Stimulated activated CD8-positive, alpha-beta memory T cell treated with anti-CD3 and anti-CD28 coated beads, Interleukin-2, amount 100 ng/mL, for 1 hour (primary cell): ENCODE measurements around the gene PROM2.

Experiments
- DNase-seq, 2 donors: peaks; one replicate each; pipeline ENCODE4 v3.0.0-alpha.2; 2020; ENCODE audit warnings: low read depth in 2 of 2

PROM2 gene

DNA sequence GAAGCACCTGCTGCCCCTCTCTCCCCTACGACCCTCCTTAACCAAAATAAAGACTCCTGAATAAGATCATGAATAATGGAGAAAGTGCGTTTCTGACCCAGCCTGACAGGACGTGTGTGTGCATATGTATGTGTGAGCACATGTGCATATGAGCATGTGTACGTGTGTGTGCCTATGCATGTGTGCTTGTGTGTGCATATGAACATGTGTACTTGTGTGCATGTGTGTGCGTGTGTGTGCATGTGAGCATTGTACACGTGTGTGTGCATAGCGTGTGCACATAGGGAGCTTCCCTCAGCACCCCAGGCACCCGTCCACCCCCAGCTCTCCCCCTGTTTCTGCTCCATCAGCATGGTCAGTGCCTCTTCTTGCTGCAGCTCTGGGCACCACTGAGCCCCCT lies 33.6 kb downstream of the PROM2 start:
- DNase-seq = no peak

DNA sequence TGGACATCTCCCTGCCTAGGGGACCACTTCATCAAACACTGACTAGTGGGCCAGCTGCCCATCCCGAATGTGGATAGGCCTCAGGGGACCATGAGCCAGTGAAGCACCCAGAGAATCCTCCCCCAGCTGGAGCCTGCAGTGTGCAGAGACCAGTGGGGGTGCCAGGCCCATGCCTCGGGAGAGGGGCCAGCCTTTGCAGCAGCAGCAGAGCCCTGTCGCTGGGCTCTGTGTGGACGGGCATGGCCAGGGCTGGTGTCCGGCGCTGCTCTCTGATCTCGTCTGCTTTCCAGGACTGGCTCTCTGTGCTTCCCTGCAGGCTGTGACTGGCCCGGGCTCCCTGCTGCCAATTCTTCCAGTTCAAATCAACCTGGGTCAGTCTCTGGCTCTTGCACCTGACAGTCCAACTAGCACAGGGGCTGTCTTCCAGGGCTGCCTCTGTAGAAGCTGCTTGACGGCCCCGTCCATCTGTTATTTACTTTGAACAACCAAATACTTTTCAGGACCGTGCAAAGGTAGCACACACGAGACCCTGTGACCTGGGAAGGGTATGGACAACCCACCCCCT lies 34.3 kb downstream of the PROM2 start:
- no peak for DNase-seq

DNA sequence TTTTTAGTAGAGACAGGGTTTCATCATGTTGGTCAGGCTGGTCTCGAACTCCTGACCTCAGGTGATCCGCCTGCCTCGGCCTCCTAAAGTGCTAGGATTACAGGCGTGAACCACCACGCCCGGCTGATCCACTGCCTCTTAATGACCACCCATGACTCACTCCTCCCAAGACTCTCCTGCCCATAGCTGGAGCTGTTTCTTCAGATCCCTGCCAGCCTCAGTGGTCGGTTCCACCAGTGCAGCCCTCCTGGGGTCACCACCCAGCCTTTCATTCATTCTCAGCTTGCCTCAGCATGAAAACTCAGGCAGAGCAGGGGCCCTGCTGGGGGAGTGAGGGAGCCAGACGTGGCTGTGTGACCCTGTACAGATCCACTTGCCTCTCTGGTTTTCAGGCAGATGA lies 35.4 kb downstream of the PROM2 start:
- DNase-seq = no peak

DNA sequence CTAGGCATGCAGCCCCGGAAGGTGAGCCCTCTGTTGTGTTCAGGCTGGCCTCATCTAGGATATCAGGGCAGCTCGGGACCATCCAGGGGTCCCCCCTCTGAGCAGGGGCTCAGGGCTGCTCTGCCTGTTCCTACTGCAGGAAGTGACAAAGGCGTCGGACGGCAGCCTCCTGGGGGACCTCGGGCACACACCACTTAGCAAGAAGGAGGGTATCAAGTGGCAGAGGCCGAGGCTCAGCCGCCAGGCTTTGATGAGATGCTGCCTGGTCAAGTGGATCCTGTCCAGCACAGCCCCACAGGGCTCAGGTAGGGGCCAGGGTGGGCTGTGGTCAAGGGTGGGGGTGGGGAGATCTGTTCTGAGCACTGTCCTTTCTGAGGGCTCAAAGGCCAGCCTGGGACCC lies 36.0 kb downstream of the PROM2 start:
- no peak for DNase-seq

DNA sequence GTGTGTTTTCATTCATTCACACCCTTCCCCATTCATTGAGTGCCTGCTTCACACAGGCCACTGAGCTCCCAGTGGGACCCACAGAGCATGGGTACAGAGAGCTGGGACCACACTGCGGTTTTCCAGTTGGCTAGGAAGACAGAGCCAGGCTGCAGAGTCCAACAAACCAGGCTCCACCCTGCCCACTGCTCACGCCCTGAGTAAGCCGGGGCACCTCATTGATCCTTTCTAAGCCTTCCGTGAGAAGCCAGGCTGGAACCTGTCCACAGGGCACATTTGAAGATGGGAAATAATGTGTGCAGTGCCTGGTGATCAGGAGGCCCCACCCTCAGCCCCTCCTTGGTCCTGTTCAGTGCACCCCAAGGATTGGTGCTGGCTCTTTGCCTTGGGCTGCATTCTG lies 36.4 kb downstream of the PROM2 start:
- DNase-seq = no peak

DNA sequence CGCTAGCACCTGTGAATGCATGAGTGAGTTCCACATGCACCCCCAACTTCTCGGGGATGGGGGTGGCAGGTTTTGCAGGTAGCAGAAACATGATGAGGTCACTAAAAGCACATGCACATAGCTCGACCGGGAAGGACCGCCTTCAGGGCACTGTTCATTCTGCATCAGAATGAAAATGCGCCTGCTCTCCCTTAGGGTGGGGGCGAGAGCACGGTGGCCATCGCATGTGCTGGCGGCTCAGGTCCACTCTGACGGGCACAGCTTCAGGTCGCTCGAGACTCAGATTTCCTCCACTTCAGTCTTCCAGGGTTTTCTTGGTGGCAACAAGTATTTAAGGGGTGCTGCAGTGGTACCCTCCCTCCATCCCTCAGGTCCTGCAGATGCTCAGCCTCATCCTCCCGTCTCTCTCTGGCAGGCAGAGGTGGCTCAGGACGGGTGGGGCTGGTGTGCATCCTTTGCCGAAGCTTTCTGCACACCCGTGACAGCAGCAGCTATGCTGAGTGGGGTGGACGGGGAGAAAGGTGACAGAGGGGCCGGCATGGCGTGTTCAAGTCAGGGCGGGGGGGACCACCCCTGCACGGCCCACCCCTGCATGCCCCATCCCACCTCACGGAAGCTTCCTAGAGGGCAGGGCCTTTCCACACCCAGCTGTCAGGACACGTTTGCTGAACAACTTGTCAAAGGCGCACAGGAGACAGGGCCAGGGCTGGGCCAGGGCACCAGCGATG lies 37.7 kb downstream of the PROM2 start:
- no peak for DNase-seq

DNA sequence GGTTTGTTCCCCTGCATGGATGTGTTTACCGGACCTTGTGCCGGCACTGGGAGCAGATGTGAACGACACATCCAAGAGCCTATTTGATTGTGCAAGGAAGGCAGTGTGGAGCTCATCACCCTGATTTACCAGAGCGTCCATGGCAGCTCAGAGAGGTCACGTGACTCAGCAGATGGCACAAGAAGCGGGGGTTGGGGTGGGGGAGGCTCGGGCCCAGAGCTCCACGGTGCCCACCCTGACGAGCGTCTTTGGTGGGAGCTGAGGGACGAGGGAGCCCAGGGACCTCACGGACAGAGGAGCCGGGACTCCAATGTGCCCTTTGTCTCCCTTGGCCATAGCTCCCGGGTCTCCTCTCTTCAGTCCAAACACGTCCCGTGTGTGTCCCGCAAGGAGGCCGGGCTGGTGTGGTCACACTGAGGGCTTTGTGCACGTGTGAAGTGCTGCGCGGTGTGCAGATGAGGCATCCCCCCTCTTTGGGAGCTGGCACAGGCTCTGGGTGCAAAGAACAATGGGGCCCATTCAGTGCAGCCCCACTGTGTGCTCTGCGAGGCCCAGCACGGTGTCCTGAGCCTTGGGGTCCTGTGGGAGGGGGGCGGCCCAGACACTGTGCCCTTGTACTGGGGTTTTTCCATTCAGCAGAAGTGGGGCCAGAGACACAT lies 38.4 kb downstream of the PROM2 start:
- no peak for DNase-seq

DNA sequence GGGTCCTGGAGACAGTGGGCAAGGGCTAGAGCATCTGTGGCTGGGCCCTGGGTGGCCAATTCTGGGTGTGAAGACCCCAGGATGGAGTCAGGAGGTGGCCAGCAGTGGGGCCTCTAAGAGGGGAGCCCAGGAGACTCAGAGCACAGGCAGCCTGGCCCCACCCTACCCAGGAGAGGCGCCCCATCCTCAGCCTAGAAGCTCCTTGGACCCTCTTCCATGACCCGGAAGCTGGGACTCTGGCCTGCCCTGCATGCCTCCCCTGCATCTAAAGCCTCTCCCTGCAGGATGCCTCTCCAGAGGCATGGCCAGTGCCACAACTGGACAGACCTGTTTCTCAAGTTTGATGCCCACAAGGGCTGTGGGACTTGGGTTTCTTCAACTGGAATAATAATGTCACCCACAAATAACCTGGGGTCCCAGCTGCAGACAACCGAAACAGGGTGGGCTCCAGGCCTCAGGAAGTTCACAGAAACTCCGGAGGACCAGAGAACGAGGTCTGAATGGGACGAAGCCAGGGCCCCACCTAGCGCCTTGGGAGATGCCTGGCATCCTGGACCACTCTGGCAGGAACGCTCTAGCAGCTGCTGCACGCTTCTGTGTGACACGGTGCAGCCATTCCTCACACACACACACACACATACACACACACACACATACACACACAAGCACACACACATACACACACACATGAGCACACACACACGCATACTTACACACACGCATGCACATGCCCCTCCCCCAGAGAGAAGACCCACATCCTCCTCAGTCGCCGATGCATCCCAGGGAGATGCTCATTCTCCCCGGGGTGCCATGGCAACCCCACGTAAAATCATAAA lies 39.3 kb downstream of the PROM2 start:
- DNase-seq = no peak

DNA sequence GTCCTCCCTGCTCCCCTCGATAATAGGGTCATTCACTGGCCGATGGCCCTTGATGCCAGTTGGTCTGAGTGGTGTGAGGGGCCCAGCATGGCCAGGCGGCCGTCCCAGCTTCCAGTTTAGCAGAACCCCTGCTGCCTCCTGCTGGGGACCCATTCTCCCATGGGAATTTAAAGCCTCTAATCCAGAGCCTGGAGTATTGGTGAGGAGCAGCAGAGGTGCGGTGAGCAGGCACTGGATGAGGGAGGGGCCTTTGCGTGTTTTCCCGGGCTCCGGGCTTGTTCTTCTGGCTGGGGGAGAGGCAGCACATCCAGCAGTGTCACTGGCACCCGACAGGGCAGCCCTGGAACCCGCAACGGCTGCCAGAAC lies 40.3 kb downstream of the PROM2 start:
- no peak for DNase-seq

DNA sequence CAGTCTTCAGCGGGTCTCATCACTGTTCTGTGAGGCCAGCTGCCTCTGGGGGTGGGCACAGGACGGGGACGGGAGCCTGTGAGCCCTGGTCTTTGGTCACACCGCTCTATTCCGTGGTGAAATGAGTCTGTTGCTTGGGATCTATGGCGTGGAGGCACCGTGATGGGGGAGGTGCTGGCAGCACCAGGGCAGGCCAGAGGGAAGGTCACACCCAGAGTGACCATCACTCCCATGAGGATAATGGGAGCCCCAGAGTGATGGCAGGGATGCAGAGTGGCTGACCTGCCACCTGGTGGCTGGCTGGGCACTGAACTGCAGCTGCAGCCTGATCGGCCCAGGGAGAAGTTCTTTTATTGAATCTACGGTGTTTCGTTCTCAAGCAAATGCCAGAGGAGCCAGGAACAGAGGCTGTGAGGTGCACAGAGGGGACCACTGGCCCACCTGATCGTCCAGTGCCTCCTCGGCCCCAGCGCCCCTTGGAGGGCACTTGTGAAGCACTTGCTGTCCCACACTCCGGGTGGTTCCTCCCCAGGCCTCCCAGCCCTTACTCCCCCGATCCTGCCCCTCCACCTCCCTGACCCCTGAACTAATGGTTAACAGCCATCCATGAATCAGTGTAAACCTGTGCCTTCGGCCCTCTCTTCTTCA lies 40.8 kb downstream of the PROM2 start:
- no peak for DNase-seq

DNA sequence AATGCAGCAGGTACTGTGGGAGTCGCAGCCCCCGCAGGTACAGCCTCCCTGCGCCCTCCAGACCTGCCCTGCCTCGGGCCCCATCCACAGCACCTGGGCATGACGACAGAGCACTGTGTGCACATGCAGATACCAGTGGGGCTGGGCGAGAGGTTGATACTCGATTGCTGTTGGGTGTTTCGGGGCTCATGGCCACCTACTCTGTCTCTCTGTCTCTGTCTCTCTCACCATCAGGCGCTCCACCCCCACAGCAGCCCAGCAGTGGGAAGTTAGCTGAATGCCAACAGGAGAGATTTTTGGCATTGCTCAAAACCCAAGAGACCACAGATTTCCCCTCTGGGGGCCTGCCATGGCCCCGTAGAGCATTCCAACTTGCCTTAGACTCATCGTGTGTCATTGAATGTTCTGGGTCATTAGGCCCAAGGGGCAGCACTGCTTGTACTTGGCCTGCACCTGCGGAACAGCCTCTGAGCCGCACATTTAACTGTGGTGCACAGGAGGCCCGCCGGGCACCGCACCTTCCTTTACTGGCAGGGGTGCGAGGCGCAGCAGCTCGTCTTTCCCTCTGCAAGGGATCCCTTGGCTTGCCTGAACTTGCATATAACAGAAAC lies 41.7 kb downstream of the PROM2 start:
- DNase-seq = no peak

DNA sequence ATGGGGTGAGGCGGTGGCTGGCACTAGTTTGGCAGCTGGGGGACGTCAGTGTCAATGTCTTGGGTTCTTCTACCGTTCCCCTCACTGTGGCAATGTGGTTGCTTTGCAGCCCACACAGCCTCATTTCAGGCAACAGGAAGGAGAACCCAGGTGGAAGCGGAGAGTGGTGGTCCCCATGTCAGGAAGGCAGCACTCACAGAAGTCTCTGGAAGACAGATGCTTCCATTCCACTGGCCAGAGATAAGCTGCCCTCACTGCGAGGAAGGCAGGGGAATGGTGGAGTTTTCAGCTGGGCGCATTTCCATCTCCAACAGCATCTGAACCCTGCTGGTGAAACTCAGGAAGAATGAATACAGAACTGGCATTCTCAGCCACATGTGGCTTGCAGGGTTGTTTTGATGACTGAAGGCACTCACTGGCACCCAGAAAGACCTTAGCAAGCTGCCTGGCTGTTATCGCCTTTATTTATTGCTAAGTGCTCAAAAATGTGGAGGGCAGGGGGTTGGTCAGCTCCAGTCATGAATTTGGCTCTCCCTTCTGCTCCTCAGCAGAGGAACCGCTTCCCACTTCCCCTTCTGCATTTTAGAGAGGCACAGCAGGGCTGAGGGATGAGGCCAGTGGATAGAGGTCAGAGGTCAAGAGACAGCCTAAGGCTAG lies 42.3 kb downstream of the PROM2 start:
- DNase-seq = no peak

DNA sequence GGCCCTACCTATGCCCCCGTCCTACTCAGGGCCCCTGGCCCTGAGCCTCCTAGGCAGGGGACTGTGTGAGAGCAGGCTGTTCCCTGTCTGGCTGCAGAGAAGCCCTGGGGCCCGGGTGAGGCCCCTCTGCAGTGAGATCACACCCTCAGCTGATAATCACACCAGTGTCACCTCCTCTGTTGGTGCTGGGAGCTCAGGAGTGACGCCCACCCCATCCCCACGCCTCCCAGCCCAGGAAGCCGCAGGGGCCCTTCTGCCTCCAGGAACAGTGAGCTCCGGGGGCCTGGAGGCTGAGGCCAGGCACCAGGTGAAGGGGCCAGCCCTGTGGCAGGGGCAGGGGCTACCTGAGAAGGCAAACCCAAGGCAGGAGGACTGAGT lies 42.9 kb downstream of the PROM2 start:
- no peak for DNase-seq

DNA sequence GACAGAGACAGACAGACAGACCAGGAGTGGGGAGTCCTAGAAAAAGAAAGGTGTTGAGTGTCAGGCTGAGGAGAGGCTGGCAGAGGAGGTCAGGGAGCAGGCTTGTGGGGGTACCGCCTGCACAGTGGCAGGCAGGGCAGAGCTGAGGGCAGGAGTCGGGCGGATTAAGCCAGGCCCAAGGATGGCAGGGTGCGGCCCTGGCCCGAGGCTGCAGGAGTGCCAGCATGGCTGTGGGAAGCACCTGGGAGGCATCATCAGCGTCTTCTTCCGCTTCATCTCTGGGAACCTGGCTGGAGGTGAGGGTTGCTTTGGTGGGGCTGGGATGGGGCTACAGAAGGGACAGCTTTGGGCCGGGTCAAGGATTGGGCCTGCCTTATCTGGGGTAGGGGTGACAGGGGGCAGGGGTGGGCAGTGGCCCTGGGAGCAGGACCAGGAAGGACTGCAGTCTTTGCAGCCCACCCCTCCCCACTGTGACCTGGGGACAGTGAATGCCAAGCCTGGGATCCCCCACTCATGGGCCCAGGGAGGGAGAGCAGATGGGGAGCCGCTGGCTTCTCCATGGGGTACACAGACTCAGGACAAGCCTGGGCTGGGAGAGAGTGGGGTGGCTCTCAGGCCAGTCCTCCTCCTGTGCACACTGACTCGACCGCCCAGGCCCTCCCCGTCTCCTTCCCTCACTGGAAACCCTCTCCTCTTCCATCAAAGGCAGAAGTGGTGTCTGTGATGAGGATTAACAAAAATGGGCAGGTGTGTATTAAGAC lies 43.6 kb downstream of the PROM2 start:
- DNase-seq = no peak

DNA sequence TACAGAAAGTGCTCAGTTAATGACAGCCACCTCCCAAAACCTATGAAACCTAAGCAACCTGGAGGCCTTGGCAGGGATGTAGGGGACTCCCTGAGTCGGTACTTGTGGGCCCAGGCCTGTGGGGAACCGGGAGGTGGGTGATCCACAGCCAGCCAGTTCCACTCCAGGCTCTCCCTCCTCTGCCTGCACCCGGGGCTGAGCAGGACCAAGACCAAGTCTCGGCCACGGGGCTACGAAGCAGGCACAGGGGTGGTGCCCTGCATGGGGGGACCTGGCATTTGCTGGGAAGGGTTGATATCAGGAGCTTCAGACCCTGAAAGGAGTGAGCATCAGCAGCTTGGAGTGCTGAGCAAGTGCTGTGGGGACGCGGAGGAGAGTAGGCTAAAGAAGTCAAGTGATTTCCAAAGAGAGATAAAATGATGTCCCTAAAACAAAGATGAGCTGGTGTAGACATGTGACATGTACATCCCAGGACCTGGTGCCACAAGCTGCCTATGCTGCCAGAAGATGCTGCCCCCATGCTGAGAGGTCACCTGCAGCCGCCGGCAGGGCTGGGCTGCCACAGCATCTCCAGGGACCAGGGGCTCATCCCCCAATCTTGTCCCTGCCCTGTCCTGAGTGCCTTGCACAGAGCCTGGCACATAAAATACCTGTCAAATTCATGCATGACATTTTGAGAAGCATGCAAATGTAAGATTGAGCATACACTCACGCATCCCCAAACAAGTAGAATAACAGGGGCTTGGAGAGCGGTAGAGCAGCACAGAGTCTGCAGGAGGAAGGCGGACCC lies 44.4 kb downstream of the PROM2 start:
- DNase-seq = no peak

DNA sequence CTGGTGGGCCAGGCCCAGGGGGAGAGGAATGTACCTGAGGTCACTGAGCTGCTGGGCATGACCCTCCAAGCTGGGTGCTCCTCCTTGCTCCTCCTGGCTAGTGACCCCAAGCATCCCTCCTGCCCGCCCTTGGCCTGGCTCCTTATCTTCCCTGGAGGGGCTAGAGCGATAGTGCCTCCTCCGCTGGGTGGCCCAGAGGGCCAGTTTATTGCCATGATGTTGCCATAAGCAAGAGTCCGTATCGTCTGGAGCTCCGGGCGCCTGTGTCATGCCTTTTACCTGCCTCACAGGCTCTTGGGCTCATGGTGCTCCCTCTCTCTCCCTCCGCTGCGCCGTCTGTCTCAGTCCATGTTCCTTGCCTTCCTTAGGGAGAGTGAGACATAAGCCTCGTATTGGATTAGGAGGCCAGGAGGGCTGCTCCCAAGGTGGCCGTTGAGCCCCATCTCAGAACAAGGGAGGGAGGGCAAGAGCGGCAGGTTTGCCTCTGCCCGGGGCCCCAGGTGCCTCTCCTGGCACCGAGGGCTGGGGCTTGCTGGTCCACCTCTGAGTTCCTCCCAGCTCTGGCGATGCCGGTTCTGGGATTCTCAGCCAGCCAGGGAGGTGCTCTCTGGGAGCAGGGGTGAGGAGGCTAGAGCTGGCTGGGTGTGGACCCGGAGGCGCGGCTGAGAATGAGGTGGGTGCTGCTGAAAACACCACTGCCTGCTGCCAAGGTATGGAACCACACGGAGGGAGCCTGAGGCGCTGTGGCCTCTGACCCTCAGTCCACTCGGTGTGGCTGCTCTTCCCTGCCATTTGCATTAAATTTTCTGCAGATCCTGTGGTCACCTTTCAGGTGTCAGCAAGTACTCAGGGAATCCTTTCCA lies 45.5 kb downstream of the PROM2 start:
- no peak for DNase-seq

DNA sequence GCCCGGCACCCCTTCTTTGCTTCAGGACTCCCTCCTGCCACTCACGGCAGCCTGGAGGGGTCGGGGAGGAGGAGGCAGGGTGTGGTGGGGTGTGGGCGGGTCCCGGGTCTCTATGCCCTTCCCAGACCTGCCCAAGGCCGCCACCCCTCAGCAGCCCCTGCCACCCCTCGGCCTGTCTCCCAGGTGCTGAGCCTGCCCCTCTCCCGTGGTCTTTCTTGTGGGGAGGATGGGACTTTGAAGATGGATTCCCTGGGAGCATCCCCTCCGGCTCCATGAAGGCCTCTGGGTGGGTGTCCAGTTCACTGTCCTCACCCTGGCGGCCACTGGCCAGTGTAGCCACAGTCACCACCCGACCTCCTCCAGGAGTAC lies 46.1 kb downstream of the PROM2 start:
- DNase-seq = no peak

DNA sequence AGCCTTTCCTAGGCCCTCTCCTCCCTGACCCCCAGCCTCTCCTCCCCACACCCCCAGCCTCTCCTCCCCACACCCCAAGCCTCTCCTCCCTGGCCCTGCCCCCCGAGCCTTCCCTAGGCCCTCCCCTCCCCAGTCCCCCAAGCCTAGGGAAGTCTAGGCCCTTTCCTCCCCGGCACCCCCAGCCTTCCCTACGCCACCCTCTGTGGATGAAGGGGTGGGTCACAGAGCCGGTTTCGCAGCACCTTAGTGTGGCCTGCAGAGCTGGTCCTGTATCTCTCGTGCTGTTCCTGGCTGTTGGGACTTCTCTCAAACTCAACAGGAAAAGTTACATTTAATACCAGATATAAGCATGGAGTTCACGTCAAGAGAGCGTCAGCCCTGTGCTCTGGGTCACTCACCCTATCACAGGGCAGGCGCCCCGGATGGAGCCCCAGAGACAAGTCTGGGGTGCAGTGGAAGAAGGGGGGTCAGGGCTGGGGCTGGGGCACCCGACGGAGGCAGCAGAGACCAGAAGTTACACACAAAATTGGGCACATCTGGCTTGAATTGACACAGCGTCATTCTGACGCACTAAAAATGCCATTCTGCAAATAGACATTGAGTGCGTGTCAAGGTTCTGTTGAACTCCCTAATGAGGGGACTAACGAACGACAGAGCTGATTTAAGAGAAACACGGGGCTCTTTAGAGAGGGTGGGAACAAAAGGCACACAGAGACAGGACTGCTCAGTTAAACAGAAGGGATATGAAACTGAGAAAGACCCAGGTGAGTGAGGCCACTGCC lies 46.9 kb downstream of the PROM2 start:
- no peak for DNase-seq
